HCEC 1CT (cell line): ENCODE measurements around the gene GNAQ.

Source experiments
- DNase-seq: peaks from one replicate; pipeline ENCODE4 v3.0.0-alpha.2; 2017

The GNAQ gene

DNA sequence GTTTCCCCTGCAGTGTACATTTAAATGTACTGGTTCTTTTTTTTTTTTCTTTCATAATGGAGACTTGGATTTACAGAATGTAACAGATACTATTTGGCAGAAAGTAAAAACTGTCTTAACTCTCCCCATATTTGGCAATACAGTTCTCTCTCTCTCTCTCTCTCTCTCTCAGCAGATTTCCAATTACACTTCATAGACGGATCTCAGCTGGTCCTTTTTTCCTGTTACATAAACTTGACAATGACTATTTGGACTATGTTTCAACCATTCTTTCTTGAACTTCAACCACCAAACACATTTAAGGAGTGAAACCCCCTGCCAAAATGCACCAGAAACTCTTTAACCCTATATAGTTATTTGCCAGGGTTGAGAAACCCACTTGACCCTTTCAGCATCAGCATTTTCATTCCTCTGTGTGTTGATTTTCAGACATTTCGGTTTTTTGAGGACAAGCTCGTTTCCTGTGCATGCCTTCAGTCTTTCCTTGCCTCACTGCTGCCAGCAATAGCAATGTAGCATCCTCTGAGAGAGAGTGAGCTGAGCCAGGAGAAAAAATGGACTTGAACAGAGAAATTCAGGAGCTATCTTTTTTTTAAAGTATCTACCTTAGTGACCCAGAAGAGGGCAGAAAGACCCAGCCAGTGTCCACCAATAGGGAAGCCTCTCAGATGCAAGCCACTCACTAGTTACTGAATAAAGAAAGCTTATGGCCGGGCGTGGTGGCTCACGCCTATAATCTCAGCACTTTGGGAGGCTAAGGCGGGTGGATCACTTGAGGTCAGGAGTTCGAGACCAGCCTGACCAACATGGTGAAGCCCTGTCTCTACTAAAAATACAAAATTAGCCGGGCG is 357.4 kb downstream of the GNAQ start:
- DNase-seq = peak; percentile 38

DNA sequence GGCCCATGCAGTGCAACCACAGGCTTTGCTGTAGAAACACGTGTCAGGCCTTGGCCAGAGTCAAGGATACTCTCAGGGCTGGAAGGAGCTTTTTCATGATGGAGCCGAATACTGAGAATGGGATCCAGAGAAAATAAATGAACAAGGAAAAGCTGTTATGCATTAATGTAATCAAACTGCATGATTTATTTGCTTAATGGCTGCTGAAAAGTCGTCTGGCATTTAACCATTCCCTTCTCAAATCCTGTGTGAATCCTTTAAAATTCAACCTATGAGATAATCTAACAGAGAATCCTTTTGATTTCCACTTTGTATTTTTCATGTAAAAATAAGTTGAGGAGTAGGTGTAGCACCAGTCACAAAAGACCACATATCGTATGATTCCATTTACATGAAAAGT is 359.4 kb downstream of the GNAQ start:
- no peak for DNase-seq

DNA sequence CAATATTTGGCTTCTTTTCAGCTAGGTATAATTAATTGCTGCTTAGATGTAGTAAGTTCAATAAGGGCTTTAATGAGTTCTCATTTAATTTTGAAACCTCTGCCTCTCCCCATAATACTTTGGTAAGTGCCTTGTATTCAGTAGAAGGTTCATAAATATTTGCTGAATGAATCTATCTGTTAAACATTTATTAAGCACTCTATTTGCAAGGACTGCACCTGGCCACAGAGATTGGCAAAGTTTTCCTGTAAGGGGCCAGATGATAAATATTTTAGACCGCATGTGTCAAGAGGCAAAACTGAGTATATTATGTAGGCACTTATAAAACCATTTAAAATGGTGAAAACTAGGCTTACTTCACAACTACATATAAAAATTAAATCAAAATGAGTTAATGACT is 364.5 kb downstream of the GNAQ start:
- DNase-seq = no peak
